ENCODE data around the gene TXNDC8.

Gene TXNDC8

DNA sequence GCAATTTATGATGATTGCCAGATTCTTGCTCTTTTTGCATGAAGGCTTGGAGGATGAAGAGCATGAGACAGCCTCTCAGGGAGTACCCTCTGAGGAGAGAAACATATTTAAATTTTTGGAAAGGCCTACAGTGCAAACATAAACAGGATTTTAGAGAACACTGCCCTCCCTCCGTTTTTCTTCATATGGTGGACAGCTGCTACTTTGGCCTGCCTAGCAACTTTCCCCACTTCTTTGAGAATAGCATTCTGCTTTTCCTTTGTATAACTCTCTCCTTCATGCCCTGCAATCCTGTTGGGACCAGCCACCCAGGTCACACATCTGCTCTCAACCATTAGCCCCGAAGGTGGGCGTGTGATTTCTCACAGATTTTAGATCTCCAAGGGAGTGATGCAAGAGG is 60.9 kb downstream of the TXNDC8 start:
- DNase-seq, result no peak

DNA sequence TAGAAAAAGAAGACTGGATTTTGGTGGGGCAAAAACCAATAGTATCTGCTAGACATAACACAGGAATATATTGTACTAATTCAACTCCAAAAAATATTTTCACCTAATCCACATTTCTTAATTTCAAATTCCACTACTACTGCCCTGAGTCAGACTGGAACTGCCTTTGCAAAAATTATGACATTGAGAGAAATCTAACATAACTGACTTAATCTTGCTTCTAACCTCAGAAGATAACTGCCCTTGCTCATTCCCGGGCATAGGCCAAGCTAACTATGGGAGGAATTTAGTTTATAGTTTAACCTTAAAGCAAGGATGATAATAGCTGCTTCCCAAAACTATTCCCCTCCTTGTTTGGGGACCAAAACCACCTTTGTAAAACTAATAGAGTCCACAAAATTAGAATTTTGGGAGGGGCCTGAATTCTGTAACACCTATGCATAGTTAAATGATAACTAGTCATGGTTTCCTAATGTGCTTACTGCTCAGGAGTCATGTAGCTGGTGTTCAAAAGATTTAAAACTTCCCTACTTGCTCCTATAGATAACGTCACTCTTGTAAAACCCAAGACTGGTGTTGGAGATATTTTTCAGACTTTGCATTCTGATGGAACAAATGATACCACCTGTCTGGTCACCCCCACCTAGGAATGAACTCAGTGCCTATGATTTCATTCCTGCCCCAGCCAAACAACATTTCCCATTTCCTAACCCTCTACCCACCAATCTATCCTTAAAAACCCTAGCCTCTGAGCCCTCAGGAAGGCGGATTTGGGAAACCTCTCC is 67.3 kb downstream of the TXNDC8 start:
- DNase-seq, result no peak

DNA sequence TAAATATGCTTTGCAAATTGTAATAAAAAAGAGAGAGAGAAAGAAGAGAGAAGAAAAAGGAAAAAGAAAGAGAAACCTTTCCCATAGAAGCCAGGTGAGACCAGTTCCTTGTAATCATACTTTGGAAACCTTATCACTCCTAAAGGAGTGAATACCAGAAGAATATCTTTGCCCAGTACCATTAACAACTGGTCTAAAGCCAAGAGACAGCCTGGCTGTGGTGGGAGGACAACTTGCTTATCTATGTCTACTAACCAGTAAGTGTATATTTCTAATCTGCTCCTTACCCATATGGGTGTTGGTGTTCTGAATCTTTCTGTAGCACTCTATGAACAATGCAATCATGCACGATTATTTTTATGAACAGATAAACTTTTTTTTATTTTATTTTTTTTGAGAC is 70.9 kb downstream of the TXNDC8 start:
- no peak for DNase-seq

DNA sequence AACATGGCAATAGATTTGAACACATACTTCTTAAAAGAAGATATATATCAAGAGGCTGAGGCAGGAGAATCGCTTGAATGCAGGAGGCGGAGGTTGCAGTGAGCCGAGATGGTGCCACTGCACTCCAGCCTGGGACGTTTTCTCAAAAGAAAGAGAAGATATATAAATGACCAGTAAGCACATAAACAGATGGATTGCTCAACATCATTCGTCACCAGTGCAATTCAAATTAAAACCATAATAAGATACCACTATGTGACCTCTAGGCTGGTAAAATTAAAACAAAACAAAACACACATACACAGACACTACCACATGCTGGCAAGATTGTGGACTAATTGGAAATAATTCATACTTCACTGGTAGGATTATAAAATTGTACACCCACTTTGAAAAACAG is 76.0 kb downstream of the TXNDC8 start:
- no peak for DNase-seq

DNA sequence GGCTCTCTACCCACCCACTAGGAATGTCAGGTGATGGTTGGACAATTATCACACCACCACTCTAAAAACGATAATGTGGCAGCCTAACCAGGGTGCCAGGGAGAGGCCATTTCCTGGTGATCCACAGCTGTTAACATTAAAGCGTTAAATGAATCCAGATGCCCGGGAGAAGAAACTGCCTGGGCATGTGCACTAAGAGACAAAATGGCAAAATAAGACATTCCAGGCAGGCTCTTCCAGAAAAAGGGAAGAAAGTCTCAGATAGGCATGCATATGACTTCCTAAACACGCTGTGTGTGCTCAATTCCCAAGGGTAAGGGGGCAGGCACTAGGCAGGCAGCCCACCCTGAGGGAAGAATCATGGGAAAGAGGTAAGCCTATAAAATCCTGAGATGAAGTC is 76.8 kb downstream of the TXNDC8 start:
- DNase-seq, result no peak

DNA sequence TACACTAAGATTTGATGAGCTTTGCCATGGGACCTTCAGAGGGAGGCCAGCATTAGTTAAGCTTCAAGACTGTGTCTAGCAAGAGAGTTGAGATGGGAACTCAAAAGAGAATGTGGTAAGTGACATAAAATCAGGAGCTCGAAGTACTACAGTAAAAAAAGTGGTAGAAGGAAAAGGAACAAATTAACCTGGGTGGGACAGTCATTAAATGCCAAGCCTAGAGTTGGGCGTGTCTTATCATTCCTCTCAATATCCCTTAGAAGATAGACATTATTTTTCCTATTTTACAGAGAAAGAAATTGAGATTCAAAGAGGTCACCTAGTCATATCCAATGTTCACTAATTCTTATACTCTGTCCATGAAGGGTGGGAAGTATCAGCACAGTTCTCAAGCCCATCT is 78.1 kb downstream of the TXNDC8 start:
- DNase-seq, result no peak

DNA sequence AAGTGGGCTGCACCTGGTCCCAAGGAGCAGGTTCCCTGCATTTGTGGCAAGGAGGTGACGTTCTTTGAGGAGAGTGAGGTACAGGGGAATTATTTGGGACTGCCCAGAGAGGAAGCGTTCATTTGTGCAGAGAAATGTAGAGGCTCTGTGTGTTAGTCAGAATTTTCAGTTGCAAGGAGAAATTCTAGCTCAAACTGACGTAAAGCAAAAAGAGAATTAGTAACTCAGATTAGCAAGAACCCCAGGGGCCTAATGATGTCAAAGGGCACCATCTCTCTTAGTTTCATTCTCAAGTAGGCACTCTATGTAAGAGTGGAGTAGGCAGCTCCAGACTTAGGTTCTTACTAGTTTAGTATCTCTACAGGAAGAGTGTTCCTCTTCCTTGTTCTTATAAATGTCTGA is 79.0 kb downstream of the TXNDC8 start:
- DNase-seq, result no peak

DNA sequence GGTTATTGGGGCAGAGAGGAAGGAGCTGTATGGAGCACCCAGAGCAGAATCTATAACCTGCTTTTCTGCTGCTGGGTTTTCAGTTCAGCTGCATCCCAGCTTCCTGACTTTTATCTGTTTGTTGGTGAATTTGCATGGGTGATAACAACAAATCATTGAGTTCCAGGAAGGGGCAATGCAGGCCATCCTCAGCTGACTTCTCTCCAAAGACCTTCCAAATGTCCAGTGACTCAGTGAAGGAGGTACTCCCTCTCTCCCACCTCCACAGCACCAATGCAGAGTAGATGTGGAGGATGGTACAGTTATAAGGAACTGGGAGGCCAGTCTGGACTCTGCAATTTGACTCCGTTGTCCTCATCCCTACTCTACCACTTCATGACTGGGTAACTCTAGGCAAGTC is 79.7 kb downstream of the TXNDC8 start:
- no peak for DNase-seq

DNA sequence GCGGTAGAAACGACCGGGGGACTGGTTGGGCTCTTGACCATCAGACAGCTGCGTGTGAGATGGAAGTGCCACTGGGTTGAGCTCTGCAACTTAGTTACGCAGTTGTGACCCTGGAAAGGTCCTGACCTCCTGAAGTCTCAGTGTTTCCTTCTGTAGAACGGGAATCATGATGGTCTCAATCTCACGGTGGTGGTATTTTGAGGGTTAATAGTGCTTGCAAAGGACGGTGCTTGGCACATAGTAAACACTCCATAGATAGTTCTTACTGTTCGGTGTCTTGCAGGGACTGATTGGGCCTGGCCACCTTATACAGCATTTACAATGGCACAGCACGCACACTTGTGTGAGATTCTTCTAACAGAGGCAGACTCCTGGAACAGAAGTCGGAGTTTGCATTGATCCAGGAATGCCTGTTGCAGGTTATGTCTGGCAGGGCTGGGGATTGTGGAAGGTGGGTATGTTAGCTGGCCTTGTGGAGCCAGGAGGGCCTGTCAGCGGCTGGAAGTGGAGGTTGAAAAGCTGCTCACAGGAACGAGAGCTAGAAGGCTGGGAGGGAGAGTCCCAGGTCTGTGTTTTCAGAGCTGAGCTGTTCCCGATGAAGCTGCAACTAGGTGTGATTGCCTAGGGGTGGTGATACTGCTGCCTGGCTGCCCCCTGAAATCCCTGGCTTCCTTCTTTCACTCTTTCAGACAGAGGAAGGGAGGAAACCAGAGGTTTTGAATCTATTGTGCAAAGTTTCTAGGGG is 80.4 kb downstream of the TXNDC8 start:
- no peak for DNase-seq

DNA sequence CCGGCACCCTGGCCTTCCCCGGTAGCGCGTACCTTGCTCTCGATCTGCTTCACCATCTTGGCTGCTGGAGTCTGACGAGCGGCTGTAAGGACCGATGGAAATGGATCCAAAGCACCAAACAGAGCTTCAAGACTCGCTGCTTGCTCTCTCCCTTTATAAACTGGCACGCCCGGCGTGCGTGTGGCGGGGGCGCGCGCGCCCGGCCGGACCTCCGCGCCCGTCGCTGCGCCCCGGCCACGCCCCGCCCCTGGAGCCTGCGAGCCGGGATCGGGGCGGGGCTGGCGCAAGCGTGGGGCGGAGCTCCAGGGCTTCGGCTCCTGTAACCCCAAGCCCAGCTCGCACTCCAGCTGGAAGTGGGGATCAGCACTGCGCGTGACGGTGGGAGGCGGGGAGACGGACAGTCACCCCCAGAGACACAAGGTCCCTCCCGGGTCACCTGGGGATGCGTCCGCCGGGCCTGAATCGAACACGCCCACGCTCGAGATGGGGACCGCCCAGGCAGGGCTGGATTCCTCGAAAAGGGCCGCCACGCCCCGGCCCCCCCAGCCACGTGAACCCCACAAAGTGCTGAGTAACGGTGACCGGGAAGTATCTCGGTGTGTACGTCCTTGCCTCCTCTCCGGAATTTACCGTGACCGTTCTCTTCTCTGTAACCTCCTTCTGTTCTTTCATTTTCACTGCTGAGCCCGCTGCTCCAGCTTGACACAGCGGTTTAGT is 81.1 kb downstream of the TXNDC8 start, which contains the start of gene TXN:
TSS of gene TXN (minus strand) at position 128 of the 717 bp plus-strand sequence. CDS start at position 56, 72 bp downstream.
- peak; percentile 69 for DNase-seq

DNA sequence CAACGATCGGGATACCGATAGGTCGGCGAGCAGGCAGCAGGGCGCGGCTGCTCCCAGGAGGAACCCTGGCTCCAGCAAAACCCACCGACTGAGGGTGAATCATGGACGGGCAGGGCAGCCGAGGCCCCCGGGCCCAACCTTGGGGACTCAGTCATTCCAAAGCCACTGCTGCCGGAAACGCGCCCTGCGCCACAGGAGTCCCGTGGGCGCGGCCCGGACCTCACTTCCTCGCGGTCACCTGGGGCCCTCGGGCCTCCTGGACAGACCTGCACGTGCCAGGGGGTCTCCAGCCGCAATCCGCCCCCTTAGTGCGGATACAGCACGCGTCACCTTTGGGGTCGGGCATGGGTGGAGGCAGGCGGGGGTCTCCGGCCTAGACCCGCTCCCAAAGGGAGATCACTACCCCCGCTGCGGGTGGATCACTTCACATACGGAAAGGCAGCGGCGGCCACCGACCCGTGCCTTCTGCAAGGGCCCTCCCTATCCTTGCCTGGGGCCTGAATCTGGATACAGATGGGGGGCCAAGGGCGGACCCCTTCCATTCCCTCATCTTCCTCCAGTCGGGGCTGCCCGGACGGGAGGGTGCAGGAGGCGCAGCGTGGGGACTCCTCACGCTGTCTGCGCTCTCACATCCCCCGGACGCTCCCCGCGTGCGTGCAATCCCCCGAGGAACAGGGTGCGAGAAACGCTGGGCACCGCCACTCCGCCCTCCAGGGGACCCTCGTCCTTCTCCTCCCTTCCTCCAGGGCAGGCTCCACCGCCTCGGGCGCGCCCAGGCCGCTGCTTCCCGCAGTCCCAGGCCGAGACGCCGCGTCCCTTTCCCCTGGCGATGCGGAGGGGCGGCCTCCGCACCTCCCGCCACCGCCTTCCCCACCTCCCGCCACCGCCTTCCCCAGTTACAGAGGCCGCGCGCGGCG is 81.9 kb downstream of the TXNDC8 start:
- DNase-seq, result no peak

DNA sequence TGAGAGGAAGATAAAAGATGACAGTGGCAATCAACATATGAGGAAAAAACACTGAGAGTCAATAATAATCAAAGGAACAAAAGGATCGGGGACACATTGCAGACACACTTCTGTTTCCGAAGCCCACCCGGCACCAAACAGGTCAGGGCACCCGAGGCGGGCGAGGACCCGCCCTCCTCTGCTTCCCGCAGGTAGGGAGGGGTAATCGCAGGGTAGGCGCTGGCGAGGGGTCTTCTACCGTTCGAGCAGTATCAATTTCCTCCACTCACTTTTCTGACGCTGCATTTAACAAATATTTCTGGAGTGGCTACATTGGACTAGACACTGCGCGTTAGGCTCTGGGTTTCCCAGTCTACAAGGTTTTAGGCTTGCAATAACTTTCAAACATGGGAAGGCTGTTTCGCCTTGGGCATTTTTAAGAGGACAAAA is 82.6 kb downstream of the TXNDC8 start:
- no peak for DNase-seq

DNA sequence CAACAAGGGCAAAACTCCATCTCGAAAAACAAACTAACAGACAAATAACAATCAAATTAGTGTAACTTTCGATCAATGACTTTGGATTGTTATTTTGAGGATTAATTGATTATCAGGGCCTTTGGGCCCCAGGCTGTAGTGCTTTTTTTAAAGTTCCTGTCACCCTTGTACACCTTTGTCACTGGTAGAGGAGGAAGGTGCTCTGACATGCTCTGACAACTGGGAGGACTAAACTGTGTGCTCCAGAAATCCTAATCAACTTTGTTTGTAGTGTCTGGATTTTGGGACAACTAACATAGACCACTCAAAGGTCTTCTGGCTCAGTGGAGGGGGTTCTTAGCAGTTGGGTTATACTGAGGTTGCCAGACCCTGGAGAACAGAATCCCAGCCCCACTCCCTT is 83.2 kb downstream of the TXNDC8 start:
- no peak for DNase-seq
